Measurements from ENCODE around the gene NDUFS8.

Gene NDUFS8

GRCh38 chr11:68004551-68005335 is 25.7 kb upstream of the NDUFS8 start:
- H3K4me3 ChIP-seq (IDR thresholded peaks at IDR 0.05; ENCODE audit: insufficient read depth, low read depth, low read length), result no peak overlapping the region
- H3K4me2 ChIP-seq, result peak overlapping the region; percentile 89
- peak overlapping the region; percentile 55; the same call in 1 of the 2 replicates for H3K9ac ChIP-seq
- TF ChIP-seq, protein P1, sequence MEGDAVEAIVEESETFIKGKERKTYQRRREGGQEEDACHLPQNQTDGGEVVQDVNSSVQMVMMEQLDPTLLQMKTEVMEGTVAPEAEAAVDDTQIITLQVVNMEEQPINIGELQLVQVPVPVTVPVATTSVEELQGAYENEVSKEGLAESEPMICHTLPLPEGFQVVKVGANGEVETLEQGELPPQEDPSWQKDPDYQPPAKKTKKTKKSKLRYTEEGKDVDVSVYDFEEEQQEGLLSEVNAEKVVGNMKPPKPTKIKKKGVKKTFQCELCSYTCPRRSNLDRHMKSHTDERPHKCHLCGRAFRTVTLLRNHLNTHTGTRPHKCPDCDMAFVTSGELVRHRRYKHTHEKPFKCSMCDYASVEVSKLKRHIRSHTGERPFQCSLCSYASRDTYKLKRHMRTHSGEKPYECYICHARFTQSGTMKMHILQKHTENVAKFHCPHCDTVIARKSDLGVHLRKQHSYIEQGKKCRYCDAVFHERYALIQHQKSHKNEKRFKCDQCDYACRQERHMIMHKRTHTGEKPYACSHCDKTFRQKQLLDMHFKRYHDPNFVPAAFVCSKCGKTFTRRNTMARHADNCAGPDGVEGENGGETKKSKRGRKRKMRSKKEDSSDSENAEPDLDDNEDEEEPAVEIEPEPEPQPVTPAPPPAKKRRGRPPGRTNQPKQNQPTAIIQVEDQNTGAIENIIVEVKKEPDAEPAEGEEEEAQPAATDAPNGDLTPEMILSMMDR (conservative IDR thresholded peaks at IDR 0.05; ENCODE audit: low read depth, low read length), result no peak
- no peaks in the 10 kb centered on the region for H3K36me3 ChIP-seq (ENCODE audit: insufficient read depth)
- H3K27ac ChIP-seq, result peak overlapping the region; percentile 48; the same call in 1 of the 2 replicates
- H2AFZ ChIP-seq (ENCODE audit: low read depth), result peak overlapping the region; percentile 60
- H3K79me2 ChIP-seq (ENCODE audit: insufficient read depth, low read depth), result no peaks in the 10 kb centered on the region
- no peaks in the 10 kb centered on the region for H3K27me3 ChIP-seq (ENCODE audit: insufficient read depth, low read depth)
- peaks cover 74% of the 10 kb centered on the region for H3K4me1 ChIP-seq (ENCODE audit: low read depth, poor library complexity, severe bottlenecking)
- H4K20me1 ChIP-seq (ENCODE audit: insufficient read depth), result no peaks in the 10 kb centered on the region

DNA sequence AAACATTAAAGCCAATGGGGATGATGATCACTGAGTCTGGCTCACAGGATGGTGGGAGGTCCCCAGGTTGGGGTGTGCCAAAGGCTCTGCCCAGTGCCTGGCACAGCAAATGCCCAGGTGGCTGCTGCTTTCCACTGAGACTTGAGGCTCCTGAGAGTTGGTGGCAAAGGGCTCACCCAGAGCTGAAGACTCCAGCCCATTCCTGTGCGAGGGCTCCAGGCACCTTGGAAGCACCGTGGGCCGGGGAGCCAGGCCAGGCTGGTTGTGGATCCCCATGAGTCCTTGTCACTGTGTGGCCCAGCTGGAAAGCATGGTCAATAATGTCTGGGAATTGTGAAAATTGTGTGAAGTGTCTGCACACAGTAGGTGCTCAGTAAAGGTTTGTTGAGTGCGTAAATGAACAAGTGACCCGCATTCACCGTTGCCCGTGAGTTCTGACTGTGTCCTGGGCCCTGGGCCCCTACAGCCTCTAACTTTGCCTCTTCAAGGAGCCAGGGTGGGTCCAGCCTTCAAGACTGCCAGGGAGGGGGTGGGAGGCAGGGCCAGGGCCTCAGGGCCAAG is 23.8 kb upstream of the NDUFS8 start:
- Histone ChIP-seq H4K20me1 (ENCODE audit: insufficient read depth) (no peaks in the 10 kb centered on the region), H3K4me1 (ENCODE audit: low read depth, poor library complexity, severe bottlenecking) (peaks cover 75% of the 10 kb centered on the region), H2AFZ (ENCODE audit: low read depth) (no peak overlapping the region), H3K4me2 (peak overlapping the region; percentile 9; the same call in 1 of the 2 replicates), H3K9ac (no peak overlapping the region), H3K79me2 (ENCODE audit: insufficient read depth, low read depth) (no peaks in the 10 kb centered on the region), H3K27me3 (ENCODE audit: insufficient read depth, low read depth) (no peaks in the 10 kb centered on the region), H3K27ac (no peak overlapping the region), H3K4me3 (IDR thresholded peaks at IDR 0.05; ENCODE audit: insufficient read depth, low read depth, low read length) (no peak overlapping the region), H3K36me3 (ENCODE audit: insufficient read depth) (no peaks in the 10 kb centered on the region)
- TF ChIP-seq, protein P1 (conservative IDR thresholded peaks at IDR 0.05; ENCODE audit: low read depth, low read length), result no peak

DNA sequence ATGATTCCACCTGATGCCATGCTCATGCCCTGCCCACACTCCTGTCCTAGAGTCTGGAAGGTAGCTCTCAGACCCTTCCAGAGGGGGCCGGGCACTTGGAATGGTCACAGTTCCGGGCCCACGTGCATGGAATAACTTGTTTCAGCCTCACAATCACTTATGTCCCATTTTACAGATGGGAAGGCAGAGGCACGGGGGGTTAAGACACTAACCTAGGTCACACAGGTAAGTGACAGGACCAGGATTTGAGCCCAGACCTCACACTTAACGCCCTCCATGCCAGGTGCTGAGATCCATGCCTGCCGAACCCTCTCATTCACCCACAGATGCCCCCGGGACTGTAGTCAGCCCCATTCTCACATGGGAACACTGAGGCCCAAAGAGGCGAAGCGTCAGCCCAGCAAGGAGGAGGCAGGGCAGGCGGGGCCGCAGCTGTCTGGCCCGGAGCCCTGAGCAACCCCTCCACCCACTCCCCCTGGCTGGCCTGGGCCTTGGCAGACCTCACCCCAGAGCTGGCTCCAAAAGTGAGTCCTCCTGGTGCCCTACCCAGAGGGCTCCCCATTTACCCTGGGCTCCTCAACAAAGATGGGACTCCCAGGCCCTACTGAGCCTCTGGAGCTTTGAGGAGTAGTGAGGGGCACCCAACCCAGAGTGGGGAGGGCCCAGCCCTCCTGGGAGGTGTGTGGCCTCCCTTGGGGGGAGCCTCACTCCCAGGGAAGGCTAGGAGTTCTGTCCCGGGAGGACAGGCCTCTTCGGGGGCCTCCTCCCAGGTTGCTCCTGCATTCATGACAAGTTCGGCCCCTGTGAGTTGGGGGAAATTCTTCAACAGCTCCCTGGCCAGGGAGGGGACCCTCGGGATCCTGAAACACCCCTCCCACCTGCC is 22.7 kb upstream of the NDUFS8 start:
- Histone ChIP-seq H3K27me3 (ENCODE audit: insufficient read depth, low read depth) (no peaks in the 10 kb centered on the region), H3K4me1 (ENCODE audit: low read depth, poor library complexity, severe bottlenecking) (peaks cover 76% of the 10 kb centered on the region), H3K4me3 (IDR thresholded peaks at IDR 0.05; ENCODE audit: insufficient read depth, low read depth, low read length) (no peak overlapping the region), H3K9ac (peak overlapping the region; percentile 84; the same call in 1 of the 2 replicates), H3K36me3 (ENCODE audit: insufficient read depth) (no peaks in the 10 kb centered on the region), H3K27ac (peak overlapping the region; percentile 92), H3K79me2 (ENCODE audit: insufficient read depth, low read depth) (no peaks in the 10 kb centered on the region), H4K20me1 (ENCODE audit: insufficient read depth) (no peaks in the 10 kb centered on the region), H2AFZ (ENCODE audit: low read depth) (peak overlapping the region; percentile 73; the same call in 1 of the 2 replicates), H3K4me2 (peak overlapping the region; percentile 97)
- TF ChIP-seq, protein P1 (conservative IDR thresholded peaks at IDR 0.05; ENCODE audit: low read depth, low read length), result no peak

All from KMS-11 (cell line).